B cell (primary cell): Measurements from ENCODE around the gene UNC119.

Source experiments
- EZH2 ChIP-seq: IDR thresholded peaks from 2 replicates; pipeline ENCODE4 v1.6.1; 2012; ENCODE audit warnings: borderline replicate concordance, low read depth, mild to moderate bottlenecking, moderate library complexity, low read length; ENCODE audit not compliant: insufficient read depth, poor library complexity, severe bottlenecking
- TF ChIP-seq, protein P1 (sequence below): fragments of 200-600 bp; IDR thresholded peaks from one replicate; pipeline ENCODE4 v1.8.0; 2022; ENCODE audit warnings: antibody characterized with exemption, mild to moderate bottlenecking

DNA sequence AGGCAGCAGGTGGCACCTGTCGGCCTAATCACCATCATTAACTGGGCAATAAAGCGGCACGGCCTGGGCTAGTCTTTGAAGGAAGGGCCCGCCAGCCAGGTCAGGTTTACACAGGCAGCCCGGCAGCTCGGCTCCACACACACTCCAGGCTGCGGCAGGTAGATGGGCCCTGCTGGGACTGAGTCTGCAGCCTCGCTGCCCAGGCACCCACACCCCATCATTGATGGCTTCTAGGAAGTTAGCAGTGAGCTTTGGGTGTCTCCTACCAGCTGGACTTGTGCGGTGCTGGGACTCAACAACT, 53.1 kb downstream of the UNC119 start:
- TF ChIP-seq, protein P1, sequence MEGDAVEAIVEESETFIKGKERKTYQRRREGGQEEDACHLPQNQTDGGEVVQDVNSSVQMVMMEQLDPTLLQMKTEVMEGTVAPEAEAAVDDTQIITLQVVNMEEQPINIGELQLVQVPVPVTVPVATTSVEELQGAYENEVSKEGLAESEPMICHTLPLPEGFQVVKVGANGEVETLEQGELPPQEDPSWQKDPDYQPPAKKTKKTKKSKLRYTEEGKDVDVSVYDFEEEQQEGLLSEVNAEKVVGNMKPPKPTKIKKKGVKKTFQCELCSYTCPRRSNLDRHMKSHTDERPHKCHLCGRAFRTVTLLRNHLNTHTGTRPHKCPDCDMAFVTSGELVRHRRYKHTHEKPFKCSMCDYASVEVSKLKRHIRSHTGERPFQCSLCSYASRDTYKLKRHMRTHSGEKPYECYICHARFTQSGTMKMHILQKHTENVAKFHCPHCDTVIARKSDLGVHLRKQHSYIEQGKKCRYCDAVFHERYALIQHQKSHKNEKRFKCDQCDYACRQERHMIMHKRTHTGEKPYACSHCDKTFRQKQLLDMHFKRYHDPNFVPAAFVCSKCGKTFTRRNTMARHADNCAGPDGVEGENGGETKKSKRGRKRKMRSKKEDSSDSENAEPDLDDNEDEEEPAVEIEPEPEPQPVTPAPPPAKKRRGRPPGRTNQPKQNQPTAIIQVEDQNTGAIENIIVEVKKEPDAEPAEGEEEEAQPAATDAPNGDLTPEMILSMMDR: no peak
- TF ChIP-seq EZH2: no peak
